DND-41 (cell line): ENCODE measurements around the gene ADGRB3.
A peak's percentile ranks its signal among the peaks of the same experiment; 100 is the strongest.

Experiments
- ATAC-seq: fragments of 200-7000 bp; cut with Tn5 transposase; 3 replicates; pipeline ENCODE4 v1.9.1; 2021; ENCODE audit warnings: low read depth; ENCODE audit not compliant: insufficient read depth
- DNase-seq: peaks from one replicate; pipeline ENCODE4 v3.0.0-alpha.2; 2020
- H2AFZ ChIP-seq: 2 replicates; pipeline ENCODE4 v1.6.0; 2012; ENCODE audit warnings: low read depth, low read length
- H3K27ac ChIP-seq: 2 replicates; pipeline ENCODE4 v1.5.1; 2012; ENCODE audit warnings: low read length, inconsistent platforms
- H3K27me3 ChIP-seq: fragments of 200-600 bp; sonication (generic); 2 replicates; pipeline ENCODE4 v1.6.0; 2012; ENCODE audit warnings: low read length, mild to moderate bottlenecking, inconsistent platforms; ENCODE audit not compliant: insufficient read depth, poor library complexity
- H3K36me3 ChIP-seq: 2 replicates; pipeline ENCODE4 v1.5.1; 2012; ENCODE audit warnings: low read length, inconsistent platforms; ENCODE audit not compliant: insufficient read depth
- H3K4me1 ChIP-seq: 2 replicates; pipeline ENCODE4 v1.5.1; 2012; ENCODE audit warnings: mild to moderate bottlenecking, low read length; ENCODE audit not compliant: insufficient read depth
- H3K4me2 ChIP-seq: 2 replicates; pipeline ENCODE4 v1.6.0; 2012; ENCODE audit warnings: mild to moderate bottlenecking, moderate library complexity, low read length, inconsistent platforms; ENCODE audit not compliant: insufficient read depth
- H3K4me3 ChIP-seq, 2 experiments: fragments of 200-600 bp in 1 of 2; shearing (Covaris generic) in 1 of 2; 2 replicates each; pipeline ENCODE4 v1.5.1; 2012 to 2016; ENCODE audit warnings: inconsistent platforms in 2 of 2, low read length in 2 of 2, mild to moderate bottlenecking in 2 of 2, low read depth in 1 of 2, moderate library complexity in 1 of 2
- H3K79me2 ChIP-seq: 2 replicates; pipeline ENCODE4 v1.6.0; 2012; ENCODE audit warnings: low read length, inconsistent platforms; ENCODE audit not compliant: insufficient read depth
- H3K9ac ChIP-seq: 2 replicates; pipeline ENCODE4 v1.6.0; 2012; ENCODE audit warnings: low read depth, mild to moderate bottlenecking, inconsistent platforms, low read length, moderate library complexity
- H3K9me3 ChIP-seq: 2 replicates; pipeline ENCODE4 v1.5.1; 2012; ENCODE audit warnings: low read length, moderate library complexity, mild to moderate bottlenecking, inconsistent platforms; ENCODE audit not compliant: insufficient read depth, severe bottlenecking
- H4K20me1 ChIP-seq: 2 replicates; pipeline ENCODE4 v1.6.0; 2012; ENCODE audit warnings: low read length; ENCODE audit not compliant: insufficient read depth
- EZH2 ChIP-seq: IDR thresholded peaks from 3 replicates; pipeline ENCODE4 v1.6.1; 2012; ENCODE audit warnings: borderline replicate concordance, low read depth, mild to moderate bottlenecking, moderate library complexity, low read length, inconsistent platforms; ENCODE audit not compliant: severe bottlenecking
- TF ChIP-seq, protein P1 (sequence below): IDR thresholded peaks from 2 replicates; pipeline ENCODE4 v1.5.1; 2012; ENCODE audit warnings: borderline replicate concordance, low read length, moderate library complexity, mild to moderate bottlenecking; ENCODE audit not compliant: poor library complexity, severe bottlenecking; ENCODE audit errors: extremely low read depth

ADGRB3 gene

DNA sequence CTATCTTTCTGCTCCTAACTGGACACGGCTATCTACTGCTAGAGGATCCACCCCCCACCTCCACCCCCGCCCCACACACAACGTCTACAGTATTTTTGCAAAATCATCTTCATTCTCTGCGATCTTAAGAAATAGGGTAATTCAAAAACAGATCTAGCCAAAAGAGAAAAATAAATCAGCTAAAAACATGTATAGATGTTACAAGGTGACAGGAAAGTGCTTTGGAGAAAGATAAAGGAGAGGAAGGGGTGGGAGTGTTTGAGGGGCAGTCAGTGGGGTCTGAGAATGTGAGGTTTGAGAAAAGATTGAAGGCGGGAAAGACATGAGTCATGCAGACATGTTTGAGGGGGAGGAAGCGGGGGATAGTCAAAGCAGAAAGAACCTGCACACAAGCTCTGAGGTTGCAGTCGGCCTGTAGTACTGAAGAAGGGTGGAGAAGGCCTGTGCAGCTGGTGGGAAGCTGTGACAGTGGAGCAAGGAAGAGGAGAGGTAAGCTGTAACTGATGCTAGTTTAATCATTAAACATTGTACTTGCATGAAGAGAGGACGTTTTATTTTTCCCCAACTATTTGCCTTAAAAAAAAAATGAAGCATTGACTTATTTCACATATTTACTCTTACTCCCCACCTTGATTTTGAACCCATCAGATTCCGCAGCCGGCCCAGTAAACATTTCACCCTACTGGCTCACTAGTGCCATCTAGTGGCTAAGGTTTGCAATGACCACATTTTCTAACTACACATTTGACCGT is 332.6 kb downstream of the ADGRB3 start:
- H4K20me1 ChIP-seq = no peaks in the 10 kb centered on the region

DNA sequence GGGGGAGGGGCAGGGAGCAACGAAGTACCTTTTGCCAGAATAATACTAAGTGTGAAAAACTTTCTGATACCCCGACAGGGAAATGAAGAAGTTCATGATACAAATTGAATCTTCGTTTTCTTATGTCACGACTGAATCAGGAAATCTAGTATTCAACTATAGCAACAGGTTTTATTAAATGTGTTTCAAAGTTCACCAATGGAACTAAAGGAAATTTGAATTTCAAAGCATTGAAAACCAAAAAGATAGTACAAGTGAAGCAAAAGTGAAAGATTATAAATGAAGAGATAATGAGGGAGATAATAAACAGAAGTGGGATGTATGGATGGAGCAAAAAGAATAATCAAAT is 333.2 kb downstream of the ADGRB3 start:
- Histone ChIP-seq H3K27ac (no peak overlapping the region), H3K27me3 (no peaks in the 10 kb centered on the region), H3K9ac (no peak overlapping the region), H3K4me1 (no peaks in the 10 kb centered on the region), H3K9me3 (no peaks in the 10 kb centered on the region), H3K4me2 (no peak overlapping the region), H4K20me1 (no peaks in the 10 kb centered on the region), H3K36me3 (no peaks in the 10 kb centered on the region), H3K4me3 (no peak overlapping the region), H3K79me2 (no peaks in the 10 kb centered on the region), H2AFZ (no peak overlapping the region)
- TF ChIP-seq EZH2 = no peak
- TF ChIP-seq, protein P1, sequence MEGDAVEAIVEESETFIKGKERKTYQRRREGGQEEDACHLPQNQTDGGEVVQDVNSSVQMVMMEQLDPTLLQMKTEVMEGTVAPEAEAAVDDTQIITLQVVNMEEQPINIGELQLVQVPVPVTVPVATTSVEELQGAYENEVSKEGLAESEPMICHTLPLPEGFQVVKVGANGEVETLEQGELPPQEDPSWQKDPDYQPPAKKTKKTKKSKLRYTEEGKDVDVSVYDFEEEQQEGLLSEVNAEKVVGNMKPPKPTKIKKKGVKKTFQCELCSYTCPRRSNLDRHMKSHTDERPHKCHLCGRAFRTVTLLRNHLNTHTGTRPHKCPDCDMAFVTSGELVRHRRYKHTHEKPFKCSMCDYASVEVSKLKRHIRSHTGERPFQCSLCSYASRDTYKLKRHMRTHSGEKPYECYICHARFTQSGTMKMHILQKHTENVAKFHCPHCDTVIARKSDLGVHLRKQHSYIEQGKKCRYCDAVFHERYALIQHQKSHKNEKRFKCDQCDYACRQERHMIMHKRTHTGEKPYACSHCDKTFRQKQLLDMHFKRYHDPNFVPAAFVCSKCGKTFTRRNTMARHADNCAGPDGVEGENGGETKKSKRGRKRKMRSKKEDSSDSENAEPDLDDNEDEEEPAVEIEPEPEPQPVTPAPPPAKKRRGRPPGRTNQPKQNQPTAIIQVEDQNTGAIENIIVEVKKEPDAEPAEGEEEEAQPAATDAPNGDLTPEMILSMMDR = no peak
- no peak for DNase-seq
- no peak for ATAC-seq

More for the DNA sequence above, 332.6 kb downstream of the ADGRB3 start:
- H3K4me1 ChIP-seq = no peaks in the 10 kb centered on the region
- peak; percentile 65 for ATAC-seq
- no peaks in the 10 kb centered on the region for H3K79me2 ChIP-seq
- H3K27ac ChIP-seq = no peak overlapping the region
- H3K36me3 ChIP-seq = no peaks in the 10 kb centered on the region
- no peak for TF ChIP-seq EZH2
- TF ChIP-seq, protein P1 = peak; percentile 90
- H3K4me2 ChIP-seq = no peak overlapping the region
- H3K4me3 ChIP-seq = no peak overlapping the region
- H3K27me3 ChIP-seq = no peaks in the 10 kb centered on the region
- H2AFZ ChIP-seq = peak overlapping the region; percentile 6; the same call in 1 of the 2 replicates
- no peak overlapping the region for H3K9ac ChIP-seq
- H3K9me3 ChIP-seq = no peaks in the 10 kb centered on the region
- peak; percentile 56 for DNase-seq

DNA sequence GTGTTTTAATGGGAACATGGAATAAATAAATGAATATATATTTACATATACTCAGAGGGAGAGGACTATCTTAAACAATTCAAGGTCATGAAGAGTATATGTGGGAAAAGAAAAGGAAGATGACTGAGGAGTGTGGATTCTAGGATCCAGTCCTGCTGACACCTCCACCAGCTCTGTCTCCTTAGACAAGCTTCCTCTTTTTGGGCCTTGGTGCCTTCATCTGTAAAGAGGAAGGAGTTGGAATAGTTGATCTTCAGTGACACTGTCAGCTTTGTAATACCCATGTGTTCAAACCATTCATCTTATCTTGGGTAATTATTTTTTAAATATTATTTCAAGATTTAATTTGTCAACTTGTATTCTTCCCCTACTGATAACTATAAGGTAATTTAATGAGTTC is 338.0 kb downstream of the ADGRB3 start:
- H4K20me1 ChIP-seq = no peaks in the 10 kb centered on the region

More for the DNA sequence above, 338.0 kb downstream of the ADGRB3 start:
- no peak for ATAC-seq
- Histone ChIP-seq H3K4me3 (no peak overlapping the region), H3K27ac (no peak overlapping the region), H3K9me3 (no peaks in the 10 kb centered on the region), H3K27me3 (no peaks in the 10 kb centered on the region), H3K79me2 (no peaks in the 10 kb centered on the region), H3K4me1 (no peaks in the 10 kb centered on the region), H2AFZ (no peak overlapping the region), H3K4me2 (no peak overlapping the region), H3K36me3 (no peaks in the 10 kb centered on the region), H3K9ac (no peak overlapping the region)
- DNase-seq = no peak
- TF ChIP-seq, protein P1 = no peak
- TF ChIP-seq EZH2 = no peak
